ENCODE data around the gene QRSL1. TPM values are rescaled to one million over a fixed set of nuclear protein-coding genes. Genes with fewer than 3 reads are reported as not detected.

Gene QRSL1
- polyA plus RNA-seq, 1 donor from 2014 or later = 20.0 TPM

DNA sequence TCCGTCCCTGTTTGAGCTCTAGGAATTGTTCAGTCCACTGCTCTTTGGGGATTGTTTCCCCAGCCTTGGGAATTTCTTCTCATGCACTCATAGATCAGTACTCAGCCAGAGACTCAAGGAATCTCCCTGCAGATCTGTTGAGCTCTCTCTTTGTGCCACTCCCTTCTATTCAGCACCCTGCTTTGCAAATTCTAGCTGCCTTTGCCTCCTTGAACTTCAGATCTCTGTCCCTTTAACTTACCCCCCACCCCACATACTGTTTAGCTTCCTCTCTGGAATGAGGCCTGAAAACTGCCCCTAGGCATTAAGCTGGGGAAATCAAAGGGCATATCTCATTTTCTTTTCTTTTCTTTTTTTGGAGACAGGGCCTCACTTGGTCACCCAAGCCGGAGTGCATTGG, 30.5 kb downstream of the QRSL1 start:
- no peaks in the 10 kb centered on the region for H3K9me3 ChIP-seq (ENCODE audit: low read length)
- peaks cover 18% of the 10 kb centered on the region for H3K36me3 ChIP-seq (ENCODE audit: insufficient read depth, low read length)

DNA sequence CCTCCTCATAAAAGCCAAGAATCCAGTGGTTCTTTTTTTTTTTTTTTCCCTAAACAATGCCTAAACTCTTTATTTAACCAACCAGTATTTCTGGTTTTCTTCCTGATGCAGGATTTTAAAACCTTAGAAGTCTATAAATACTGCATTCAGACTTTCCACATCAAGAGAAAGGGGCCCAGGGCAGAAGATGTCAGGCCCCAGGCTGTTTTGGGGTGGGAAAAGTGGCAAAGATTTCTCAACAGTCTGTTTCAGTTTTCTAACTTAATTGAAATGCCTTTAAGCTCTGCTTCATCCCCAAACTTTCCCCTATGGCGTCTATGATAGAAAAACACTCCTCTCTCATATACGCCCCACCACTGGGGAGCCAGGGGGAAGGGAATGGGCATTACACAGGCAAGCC, 33.1 kb downstream of the QRSL1 start:
- no peak overlapping the region for H3K4me2 ChIP-seq (ENCODE audit: low read length)
- no peak overlapping the region for H3K4me3 ChIP-seq (ENCODE audit: low read length)
- no peaks in the 10 kb centered on the region for H3F3A ChIP-seq (ENCODE audit: insufficient read depth, low read length, poor library complexity, severe bottlenecking)
- H3K79me2 ChIP-seq (replicated peaks; ENCODE audit: insufficient read depth, low read length) = no peaks in the 10 kb centered on the region
- peaks cover 18% of the 10 kb centered on the region for H3K36me3 ChIP-seq (ENCODE audit: insufficient read depth, low read length)
- TF ChIP-seq, protein P1, sequence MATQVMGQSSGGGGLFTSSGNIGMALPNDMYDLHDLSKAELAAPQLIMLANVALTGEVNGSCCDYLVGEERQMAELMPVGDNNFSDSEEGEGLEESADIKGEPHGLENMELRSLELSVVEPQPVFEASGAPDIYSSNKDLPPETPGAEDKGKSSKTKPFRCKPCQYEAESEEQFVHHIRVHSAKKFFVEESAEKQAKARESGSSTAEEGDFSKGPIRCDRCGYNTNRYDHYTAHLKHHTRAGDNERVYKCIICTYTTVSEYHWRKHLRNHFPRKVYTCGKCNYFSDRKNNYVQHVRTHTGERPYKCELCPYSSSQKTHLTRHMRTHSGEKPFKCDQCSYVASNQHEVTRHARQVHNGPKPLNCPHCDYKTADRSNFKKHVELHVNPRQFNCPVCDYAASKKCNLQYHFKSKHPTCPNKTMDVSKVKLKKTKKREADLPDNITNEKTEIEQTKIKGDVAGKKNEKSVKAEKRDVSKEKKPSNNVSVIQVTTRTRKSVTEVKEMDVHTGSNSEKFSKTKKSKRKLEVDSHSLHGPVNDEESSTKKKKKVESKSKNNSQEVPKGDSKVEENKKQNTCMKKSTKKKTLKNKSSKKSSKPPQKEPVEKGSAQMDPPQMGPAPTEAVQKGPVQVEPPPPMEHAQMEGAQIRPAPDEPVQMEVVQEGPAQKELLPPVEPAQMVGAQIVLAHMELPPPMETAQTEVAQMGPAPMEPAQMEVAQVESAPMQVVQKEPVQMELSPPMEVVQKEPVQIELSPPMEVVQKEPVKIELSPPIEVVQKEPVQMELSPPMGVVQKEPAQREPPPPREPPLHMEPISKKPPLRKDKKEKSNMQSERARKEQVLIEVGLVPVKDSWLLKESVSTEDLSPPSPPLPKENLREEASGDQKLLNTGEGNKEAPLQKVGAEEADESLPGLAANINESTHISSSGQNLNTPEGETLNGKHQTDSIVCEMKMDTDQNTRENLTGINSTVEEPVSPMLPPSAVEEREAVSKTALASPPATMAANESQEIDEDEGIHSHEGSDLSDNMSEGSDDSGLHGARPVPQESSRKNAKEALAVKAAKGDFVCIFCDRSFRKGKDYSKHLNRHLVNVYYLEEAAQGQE (IDR thresholded peaks at IDR 0.05; ENCODE audit: borderline replicate concordance) = no peak
- TF ChIP-seq EZH2 (IDR thresholded peaks at IDR 0.05; ENCODE audit: borderline replicate concordance, insufficient read depth, low read length, poor library complexity, severe bottlenecking) (no peak), TAF1 (IDR thresholded peaks at IDR 0.05; ENCODE audit: low read depth) (no peak), POLR2AphosphoS5 (IDR thresholded peaks at IDR 0.05) (no peak), MXI1 (conservative IDR thresholded peaks at IDR 0.05; ENCODE audit: poor library complexity, severe bottlenecking) (no peak), SMC3 (conservative IDR thresholded peaks at IDR 0.05; ENCODE audit: poor library complexity) (no peak), RAD21 (conservative IDR thresholded peaks at IDR 0.05) (no peak), EP300 (conservative IDR thresholded peaks at IDR 0.05; ENCODE audit: poor library complexity, severe bottlenecking) (no peak)
- TF ChIP-seq, protein P2, sequence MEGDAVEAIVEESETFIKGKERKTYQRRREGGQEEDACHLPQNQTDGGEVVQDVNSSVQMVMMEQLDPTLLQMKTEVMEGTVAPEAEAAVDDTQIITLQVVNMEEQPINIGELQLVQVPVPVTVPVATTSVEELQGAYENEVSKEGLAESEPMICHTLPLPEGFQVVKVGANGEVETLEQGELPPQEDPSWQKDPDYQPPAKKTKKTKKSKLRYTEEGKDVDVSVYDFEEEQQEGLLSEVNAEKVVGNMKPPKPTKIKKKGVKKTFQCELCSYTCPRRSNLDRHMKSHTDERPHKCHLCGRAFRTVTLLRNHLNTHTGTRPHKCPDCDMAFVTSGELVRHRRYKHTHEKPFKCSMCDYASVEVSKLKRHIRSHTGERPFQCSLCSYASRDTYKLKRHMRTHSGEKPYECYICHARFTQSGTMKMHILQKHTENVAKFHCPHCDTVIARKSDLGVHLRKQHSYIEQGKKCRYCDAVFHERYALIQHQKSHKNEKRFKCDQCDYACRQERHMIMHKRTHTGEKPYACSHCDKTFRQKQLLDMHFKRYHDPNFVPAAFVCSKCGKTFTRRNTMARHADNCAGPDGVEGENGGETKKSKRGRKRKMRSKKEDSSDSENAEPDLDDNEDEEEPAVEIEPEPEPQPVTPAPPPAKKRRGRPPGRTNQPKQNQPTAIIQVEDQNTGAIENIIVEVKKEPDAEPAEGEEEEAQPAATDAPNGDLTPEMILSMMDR (IDR thresholded peaks at IDR 0.05; ENCODE audit: poor library complexity, severe bottlenecking) = no peak
- no peaks in the 10 kb centered on the region for H3K9me2 ChIP-seq (ENCODE audit: insufficient read depth, low read length)
- H3K9me3 ChIP-seq (ENCODE audit: low read length) = no peaks in the 10 kb centered on the region
- no peaks in the 10 kb centered on the region for H4K20me1 ChIP-seq (ENCODE audit: insufficient read depth)
- no peak overlapping the region for H3K9ac ChIP-seq (ENCODE audit: low read length)
- H2AFZ ChIP-seq (ENCODE audit: low read depth, low read length) = no peak overlapping the region
- no peaks in the 10 kb centered on the region for H3K27me3 ChIP-seq (ENCODE audit: insufficient read depth, low read depth, low read length)
- H3K27ac ChIP-seq (ENCODE audit: low read length) = no peak overlapping the region

More for the DNA sequence above, 30.5 kb downstream of the QRSL1 start:
- TF ChIP-seq, protein P2 (IDR thresholded peaks at IDR 0.05; ENCODE audit: poor library complexity, severe bottlenecking) = no peak
- TF ChIP-seq POLR2AphosphoS5 (IDR thresholded peaks at IDR 0.05) = no peak
- TF ChIP-seq TAF1 (IDR thresholded peaks at IDR 0.05; ENCODE audit: low read depth) = no peak
- TF ChIP-seq, protein P1 (IDR thresholded peaks at IDR 0.05; ENCODE audit: borderline replicate concordance) = no peak
- TF ChIP-seq EP300 (conservative IDR thresholded peaks at IDR 0.05; ENCODE audit: poor library complexity, severe bottlenecking) = no peak
- no peak for TF ChIP-seq RAD21 (conservative IDR thresholded peaks at IDR 0.05)
- no peak for TF ChIP-seq MXI1 (conservative IDR thresholded peaks at IDR 0.05; ENCODE audit: poor library complexity, severe bottlenecking)
- no peak for TF ChIP-seq SMC3 (conservative IDR thresholded peaks at IDR 0.05; ENCODE audit: poor library complexity)
- TF ChIP-seq EZH2 (IDR thresholded peaks at IDR 0.05; ENCODE audit: borderline replicate concordance, insufficient read depth, low read length, poor library complexity, severe bottlenecking) = no peak
- Histone ChIP-seq H3K27me3 (ENCODE audit: insufficient read depth, low read depth, low read length) (no peaks in the 10 kb centered on the region), H3F3A (ENCODE audit: insufficient read depth, low read length, poor library complexity, severe bottlenecking) (no peaks in the 10 kb centered on the region), H3K9me2 (ENCODE audit: insufficient read depth, low read length) (no peaks in the 10 kb centered on the region), H2AFZ (ENCODE audit: low read depth, low read length) (no peak overlapping the region), H3K9ac (ENCODE audit: low read length) (no peak overlapping the region), H3K4me2 (ENCODE audit: low read length) (no peak overlapping the region), H3K4me3 (ENCODE audit: low read length) (no peak overlapping the region), H4K20me1 (ENCODE audit: insufficient read depth) (no peaks in the 10 kb centered on the region), H3K27ac (ENCODE audit: low read length) (no peak overlapping the region), H3K79me2 (replicated peaks; ENCODE audit: insufficient read depth, low read length) (no peaks in the 10 kb centered on the region)

Measured in neural cell (in vitro differentiated cells).